HepG2 (cell line): ENCODE results near the gene TRPV4. TPM values are rescaled to one million over a fixed set of nuclear protein-coding genes. Genes with fewer than 3 reads are reported as not detected.

Experiments
- ATAC-seq: fragments of 200-7000 bp; cut with Tn5 transposase; 3 replicates; pipeline ENCODE4 v1.9.1; 2020; ENCODE audit warnings: mild to moderate bottlenecking, moderate library complexity
- BruUV-seq: library from RNA; stranded (reverse); fragments of 400-500 nt; replicated peaks from 2 replicates; lab custom pipeline; 2021; lab: Mats Ljungman, UMichigan
- CTCF ChIA-PET: fragments of 300-600 bp; formaldehyde crosslinking; extraction: SDS; loops from one replicate; lab custom pipeline; 2021; ENCODE audit warnings: low total read pairs, inconsistent platforms, low intra/inter-chr PET ratio; lab: Yijun Ruan, JAX
- POLR2A ChIA-PET: fragments of 350-600 bp; sonication (Branson Sonifier 250); formaldehyde crosslinking; loops from one replicate; lab custom pipeline; 2020; ENCODE audit warnings: antibody characterized with exemption, inconsistent platforms; lab: Yijun Ruan, JAX
- DNase-seq: peaks from one replicate; pipeline ENCODE4 v3.0.0-alpha.2; 2015; ENCODE audit warnings: low spot score
- FAIRE-seq: peaks from 3 replicates; lab custom pipeline; 2011; peaks lifted over from hg19 to GRCh38; lab: Jason Lieb, UNC
- H2AFZ ChIP-seq: one replicate; pipeline ENCODE4 v1.6.1; 2011; ENCODE audit warnings: low read length, inconsistent platforms
- H3K27ac ChIP-seq: fragments of 300-600 bp; 3 replicates; pipeline ENCODE4 v1.8.0; 2011; ENCODE audit warnings: mixed run types, mild to moderate bottlenecking, mixed read lengths, low read length, inconsistent platforms; ENCODE audit not compliant: insufficient read depth; ENCODE audit errors: extremely low read length
- H3K27me3 ChIP-seq, 2 experiments: fragments of 200-600 bp in 1 of 2; 2 replicates in 1 of 2; 3 replicates in 1 of 2; pipeline versions ENCODE4 v1.6.0 to v1.8.0; 2011; ENCODE audit warnings: low read length in 2 of 2, mild to moderate bottlenecking in 2 of 2, moderate library complexity in 2 of 2, inconsistent platforms in 1 of 2; ENCODE audit not compliant: insufficient read depth in 2 of 2, control insufficient read depth in 1 of 2
- H3K36me3 ChIP-seq, 2 experiments: fragments of 200-600 bp in 1 of 2; replicated peaks in 1 of 2; 2 replicates in 1 of 2; 3 replicates in 1 of 2; pipeline versions ENCODE4 v1.5.1 to v1.8.0; 2011; ENCODE audit warnings: low read length in 2 of 2, inconsistent platforms in 1 of 2; ENCODE audit not compliant: insufficient read depth in 2 of 2, control insufficient read depth in 1 of 2
- H3K4me1 ChIP-seq: 2 replicates; pipeline ENCODE4 v1.5.1; 2012; ENCODE audit warnings: low read length, inconsistent platforms; ENCODE audit not compliant: insufficient read depth
- H3K4me2 ChIP-seq: 2 replicates; pipeline ENCODE4 v1.6.0; 2011; ENCODE audit warnings: low read depth, low read length, inconsistent platforms
- H3K4me3 ChIP-seq, 3 experiments: fragments of 200-600 bp in 1 of 3; sonication (generic), shearing (Covaris generic) in 1 of 3; replicated peaks in 1 of 3; 2 replicates each; pipeline ENCODE4 v1.5.1; 2011 to 2016; ENCODE audit warnings: low read length in 3 of 3, inconsistent platforms in 2 of 3, low read depth in 2 of 3, mild to moderate bottlenecking in 2 of 3, control low read depth in 1 of 3, mixed read lengths in 1 of 3; ENCODE audit not compliant: insufficient read depth in 1 of 3
- H3K79me2 ChIP-seq: one replicate; pipeline ENCODE4 v1.6.1; 2011; ENCODE audit warnings: low read length, inconsistent platforms; ENCODE audit not compliant: insufficient read depth
- H3K9ac ChIP-seq: 2 replicates; pipeline ENCODE4 v1.6.0; 2011; ENCODE audit warnings: mild to moderate bottlenecking, low read depth, low read length, inconsistent platforms; ENCODE audit not compliant: insufficient read depth
- H3K9me3 ChIP-seq: 2 replicates; pipeline ENCODE4 v1.5.1; 2012; ENCODE audit warnings: mild to moderate bottlenecking, low read length
- H4K20me1 ChIP-seq: 2 replicates; pipeline ENCODE4 v1.6.0; 2011; ENCODE audit warnings: inconsistent platforms, mild to moderate bottlenecking, low read length, moderate library complexity; ENCODE audit not compliant: insufficient read depth
- ELF4 ChIP-seq: sonication (generic); formaldehyde crosslinking; IDR thresholded peaks from 2 replicates; pipeline ENCODE4 v1.5.0; 2020; ENCODE audit warnings: missing genetic modification reagents, mild to moderate bottlenecking, moderate library complexity, borderline replicate concordance
- HMG20A ChIP-seq: IDR thresholded peaks from 2 replicates; pipeline ENCODE4 v1.6.1; 2016; ENCODE audit warnings: borderline replicate concordance
- KDM6A ChIP-seq: IDR thresholded peaks from 2 replicates; pipeline ENCODE4 v1.6.1; 2016; ENCODE audit warnings: low read depth
- PCBP1 ChIP-seq: fragments of 200-400 bp; formaldehyde crosslinking; IDR thresholded peaks from 2 replicates; pipeline ENCODE4 v1.6.1; 2017; ENCODE audit warnings: mild to moderate bottlenecking, low read depth, low read length, borderline replicate concordance
- RAD21 ChIP-seq: fragments of 450-650 bp; formaldehyde crosslinking; IDR thresholded peaks from 2 replicates; pipeline ENCODE4 v1.5.0; 2020; ENCODE audit warnings: mild to moderate bottlenecking
- SYNCRIP ChIP-seq: fragments of 200-400 bp; formaldehyde crosslinking; IDR thresholded peaks from 2 replicates; pipeline ENCODE4 v1.6.1; 2018; ENCODE audit warnings: mild to moderate bottlenecking, low read depth, low read length; ENCODE audit not compliant: insufficient read depth
- ZNF143 ChIP-seq: sonication (generic); formaldehyde crosslinking; IDR thresholded peaks from 2 replicates; pipeline ENCODE4 v1.4.0; 2020; ENCODE audit warnings: missing genetic modification reagents
- ZNF776 ChIP-seq: sonication (generic); formaldehyde crosslinking; IDR thresholded peaks from 2 replicates; pipeline ENCODE4 v1.4.0; 2020; ENCODE audit warnings: mild to moderate bottlenecking, missing genetic modification reagents
- WGBS: methylation state at CpG from one replicate; pipeline ENCODE4 v1.1.6; 2017; ENCODE audit warnings: low lambda C conversion rate; 5-methylcytosine and 5-hydroxymethylcytosine counted together
- in situ Hi-C: cut with HindIII; loops from 2 replicates; pipeline ENCODE4 v1.10.0; 2017; ENCODE audit warnings: low pct_unique_long_range_greater_than_20kb; ENCODE audit not compliant: extremely low pct_ligation_motif_present
- intact Hi-C: fragments of 100-400 bp; cut with micrococcal nuclease; formaldehyde crosslinking; loops from one replicate; pipeline ENCODE4 v1.10.0; 2022; ENCODE audit not compliant: unreplicated experiment
- polyA plus RNA-seq, 8 experiments: library from polyadenylated mRNA; depleted of rRNA in 3 of 8; stranded (reverse) in 7 of 8; unstranded in 1 of 8; fragments of >200 nt; fragmentation: Illumina TruSeq in 4 of 8; extraction: Trizol in 4 of 8; gene quantifications; 2 replicates each; pipeline versions ENCODE4 v1.2.1 to v1.2.3, GENCODE V29; 2011 to 2016; ENCODE audit warnings: low read depth in 4 of 8, missing spikeins in 1 of 8, mixed read lengths in 1 of 8; ENCODE audit not compliant: insufficient read depth in 1 of 8
- total RNA-seq, 5 experiments: library from RNA; depleted of rRNA; stranded (reverse); fragments of >200 nt; fragmentation: Illumina TruSeq; extraction: Trizol; gene quantifications; 2 replicates each; pipeline ENCODE4 v1.2.3, GENCODE V29; 2016; ENCODE audit warnings: low read depth in 1 of 5
- TF ChIP-seq, protein P1 (sequence below): sonication (generic); formaldehyde crosslinking; IDR thresholded peaks from 2 replicates; pipeline ENCODE4 v1.4.0; 2020; ENCODE audit warnings: missing genetic modification reagents
- TF ChIP-seq, protein P2 (sequence below): sonication (generic); formaldehyde crosslinking; IDR thresholded peaks from 2 replicates; pipeline ENCODE4 v1.5.0; 2020; ENCODE audit warnings: missing genetic modification reagents

The TRPV4 gene
- total and polyA plus RNA-seq, 2 of the 13 experiments (the other 11 are each of a cell fraction or from before 2014, with no cell fraction given), result 0.66 to 4.7 TPM

DNA sequence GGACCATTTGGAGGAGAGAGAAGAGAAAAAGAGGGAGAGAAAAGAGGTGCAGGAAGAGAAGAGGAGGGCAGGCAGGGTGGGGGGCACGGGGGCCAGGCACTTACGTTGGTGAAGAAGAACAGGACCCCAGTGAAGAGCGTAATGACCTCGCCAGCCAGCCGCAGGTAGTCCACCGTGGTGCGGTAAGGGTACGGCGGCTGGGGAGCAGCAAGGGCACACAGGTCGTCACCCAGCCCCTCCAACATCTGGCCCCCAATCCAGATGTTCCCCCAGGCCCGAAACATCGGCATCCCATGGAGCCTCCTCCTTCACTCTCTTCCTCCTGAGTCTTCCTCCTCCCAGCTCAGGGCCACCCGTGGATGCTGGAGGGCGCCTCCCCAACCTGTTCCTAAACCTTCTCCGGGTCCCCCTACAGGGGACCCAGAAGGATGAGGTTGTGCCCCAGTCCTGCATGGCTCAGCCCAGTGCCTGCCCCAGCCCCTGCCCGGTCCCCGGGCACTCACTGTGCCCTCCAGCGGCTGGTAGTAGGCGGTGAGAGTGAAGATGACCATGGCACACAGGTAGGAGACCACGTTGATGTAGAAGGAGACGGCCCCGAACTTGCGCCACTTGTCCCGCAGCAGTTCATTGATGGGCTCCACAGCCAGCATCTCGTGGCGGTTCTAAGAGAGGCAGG is 39.2 kb downstream of the TRPV4 start:
- no peaks in the 10 kb centered on the region for H3K36me3 ChIP-seq
- BruUV-seq, result no TSS peak
- DNase-seq, result no peak
- peaks cover 0 to 4% of the 10 kb centered on the region in 2 experiments; a peak in 1 of 5 replicates for H3K27me3 ChIP-seq
- H4K20me1 ChIP-seq, result no peaks in the 10 kb centered on the region
- ATAC-seq, result no peak
- H2AFZ ChIP-seq, result no peak overlapping the region
- POLR2A ChIA-PET, result no interaction called here
- WGBS, result 58% methylated on average over 17 of the region's 26 CpGs
- no peak for FAIRE-seq
- no peaks in the 10 kb centered on the region for H3K4me1 ChIP-seq
- H3K79me2 ChIP-seq, result no peaks in the 10 kb centered on the region
- no peak overlapping the region for H3K4me3 ChIP-seq
- no peak overlapping the region for H3K27ac ChIP-seq
- no peak overlapping the region for H3K4me2 ChIP-seq
- in situ Hi-C loops, result no loop called here
- no peak overlapping the region for H3K9ac ChIP-seq
- CTCF ChIA-PET, result no interaction called here
- H3K9me3 ChIP-seq, result no peaks in the 10 kb centered on the region
- intact Hi-C loops, result no loop called here
- TF ChIP-seq RAD21 (CRISPR knock-in tag) (no peak), ZNF143 (CRISPR knock-in tag) (no peak), SYNCRIP (no peak), HMG20A (CRISPR knock-in tag) (no peak)
- TF ChIP-seq, protein P1, sequence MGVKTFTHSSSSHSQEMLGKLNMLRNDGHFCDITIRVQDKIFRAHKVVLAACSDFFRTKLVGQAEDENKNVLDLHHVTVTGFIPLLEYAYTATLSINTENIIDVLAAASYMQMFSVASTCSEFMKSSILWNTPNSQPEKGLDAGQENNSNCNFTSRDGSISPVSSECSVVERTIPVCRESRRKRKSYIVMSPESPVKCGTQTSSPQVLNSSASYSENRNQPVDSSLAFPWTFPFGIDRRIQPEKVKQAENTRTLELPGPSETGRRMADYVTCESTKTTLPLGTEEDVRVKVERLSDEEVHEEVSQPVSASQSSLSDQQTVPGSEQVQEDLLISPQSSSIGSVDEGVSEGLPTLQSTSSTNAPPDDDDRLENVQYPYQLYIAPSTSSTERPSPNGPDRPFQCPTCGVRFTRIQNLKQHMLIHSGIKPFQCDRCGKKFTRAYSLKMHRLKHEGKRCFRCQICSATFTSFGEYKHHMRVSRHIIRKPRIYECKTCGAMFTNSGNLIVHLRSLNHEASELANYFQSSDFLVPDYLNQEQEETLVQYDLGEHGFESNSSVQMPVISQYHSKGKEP, result no peak

DNA sequence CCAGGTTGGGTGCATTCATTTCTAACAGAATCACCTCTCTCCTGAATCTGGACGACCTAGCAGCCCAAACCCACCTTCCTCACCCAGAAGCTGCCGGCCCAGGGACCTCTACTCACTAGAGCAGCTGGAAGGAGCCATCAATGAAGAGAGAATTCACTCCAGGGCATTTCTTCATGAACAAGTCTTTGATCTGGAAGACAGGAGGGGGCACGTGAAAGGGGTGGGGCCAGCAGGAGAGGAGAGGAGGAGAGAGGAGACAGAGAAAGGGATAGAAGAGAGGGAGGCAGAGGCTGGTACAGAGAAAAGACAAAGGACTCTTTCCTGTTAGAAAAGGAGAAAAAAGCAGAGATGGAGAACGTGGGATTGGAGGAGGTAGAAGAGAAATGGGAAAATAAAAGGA is 39.8 kb downstream of the TRPV4 start:
- Histone ChIP-seq H3K79me2 (no peaks in the 10 kb centered on the region), H3K27me3 (peaks cover 0 to 4% of the 10 kb centered on the region in 2 experiments; a peak in 2 of 5 replicates), H3K9me3 (no peaks in the 10 kb centered on the region), H3K27ac (no peak overlapping the region), H3K36me3 (no peaks in the 10 kb centered on the region), H3K4me2 (no peak overlapping the region), H3K4me3 (no peak overlapping the region), H3K4me1 (no peaks in the 10 kb centered on the region), H4K20me1 (no peaks in the 10 kb centered on the region), H2AFZ (no peak overlapping the region), H3K9ac (no peak overlapping the region)
- DNase-seq (no peak), FAIRE-seq (no peak), ATAC-seq (no peak)
- CTCF ChIA-PET, result no interaction called here
- in situ Hi-C loops (no loop called here), intact Hi-C loops (no loop called here)
- BruUV-seq, result no TSS peak
- POLR2A ChIA-PET, result no interaction called here
- 34% methylated on average over 4 of the region's 4 CpGs for WGBS
- TF ChIP-seq PCBP1 (no peak), ELF4 (CRISPR knock-in tag) (no peak), ZNF776 (CRISPR knock-in tag) (no peak), KDM6A (CRISPR knock-in tag) (no peak)
- TF ChIP-seq, protein P2, sequence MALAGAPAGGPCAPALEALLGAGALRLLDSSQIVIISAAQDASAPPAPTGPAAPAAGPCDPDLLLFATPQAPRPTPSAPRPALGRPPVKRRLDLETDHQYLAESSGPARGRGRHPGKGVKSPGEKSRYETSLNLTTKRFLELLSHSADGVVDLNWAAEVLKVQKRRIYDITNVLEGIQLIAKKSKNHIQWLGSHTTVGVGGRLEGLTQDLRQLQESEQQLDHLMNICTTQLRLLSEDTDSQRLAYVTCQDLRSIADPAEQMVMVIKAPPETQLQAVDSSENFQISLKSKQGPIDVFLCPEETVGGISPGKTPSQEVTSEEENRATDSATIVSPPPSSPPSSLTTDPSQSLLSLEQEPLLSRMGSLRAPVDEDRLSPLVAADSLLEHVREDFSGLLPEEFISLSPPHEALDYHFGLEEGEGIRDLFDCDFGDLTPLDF (CRISPR knock-in tag), result no peak
